SU-DHL-6 (cell line): Measurements from ENCODE around the gene SYTL5.

Experiments used
- H2AFZ ChIP-seq: fragments of 200-600 bp; sonication (generic); 2 replicates; pipeline ENCODE4 v1.6.1; 2014; ENCODE audit warnings: low read depth, mild to moderate bottlenecking, moderate library complexity, mixed read lengths, antibody characterized with exemption, low read length; ENCODE audit not compliant: severe bottlenecking
- H3F3A ChIP-seq: fragments of 200-600 bp; shearing (Covaris generic); 2 replicates; pipeline ENCODE4 v1.6.0; 2016; ENCODE audit warnings: antibody characterized with exemption, mild to moderate bottlenecking; ENCODE audit not compliant: insufficient read depth
- H3K27ac ChIP-seq: fragments of 200-600 bp; sonication (generic); 2 replicates; pipeline ENCODE4 v1.5.1; 2016; ENCODE audit warnings: low read depth, mild to moderate bottlenecking, low read length, moderate library complexity, mixed read lengths
- H3K27me3 ChIP-seq: fragments of 200-600 bp; sonication (generic), shearing (Covaris generic); 2 replicates; pipeline ENCODE4 v1.6.0; 2014; ENCODE audit warnings: mild to moderate bottlenecking, low read length
- H3K36me3 ChIP-seq: fragments of 200-600 bp; sonication (generic); 2 replicates; pipeline ENCODE4 v1.6.1; 2014; ENCODE audit warnings: mild to moderate bottlenecking, low read length, mixed read lengths
- H3K4me2 ChIP-seq: fragments of 300-600, 200-600 bp; shearing (Covaris generic), sonication (generic); 2 replicates; pipeline ENCODE4 v1.6.0; 2014; ENCODE audit warnings: low read length, low read depth, mild to moderate bottlenecking; ENCODE audit not compliant: poor library complexity, severe bottlenecking
- H3K4me3 ChIP-seq: fragments of 200-600 bp; sonication (generic); 2 replicates; pipeline ENCODE4 v1.5.1; 2014; ENCODE audit warnings: antibody characterized with exemption, low read length, mild to moderate bottlenecking, mixed read lengths; ENCODE audit not compliant: insufficient read depth, poor library complexity, severe bottlenecking
- H3K79me2 ChIP-seq: fragments of 200-600 bp; sonication (generic); 2 replicates; pipeline ENCODE4 v1.6.1; 2014; ENCODE audit warnings: mild to moderate bottlenecking, low read length, moderate library complexity; ENCODE audit not compliant: insufficient read depth
- H3K9ac ChIP-seq: fragments of 200-600 bp; sonication (generic); 2 replicates; pipeline ENCODE4 v1.7.0; 2014; ENCODE audit warnings: mild to moderate bottlenecking, low read length
- H3K9me2 ChIP-seq: fragments of 200-600 bp; sonication (generic); replicated peaks from 2 replicates; pipeline ENCODE4 v1.6.1; 2014; ENCODE audit warnings: low read length; ENCODE audit not compliant: insufficient read depth
- H3K9me3 ChIP-seq: fragments of 200-600 bp; sonication (generic); 2 replicates; pipeline ENCODE4 v1.6.1; 2014; ENCODE audit warnings: low read length, mixed read lengths; ENCODE audit not compliant: insufficient read depth
- H4K20me1 ChIP-seq: fragments of 200-600 bp; sonication (generic); 2 replicates; pipeline ENCODE4 v1.6.1; 2014; ENCODE audit warnings: low read depth, mild to moderate bottlenecking, antibody characterized with exemption, low read length, moderate library complexity, mixed read lengths
- CTCF ChIP-seq: fragments of 200-600 bp; sonication (generic); IDR thresholded peaks from one replicate; pipeline ENCODE4 v1.5.1; 2017; ENCODE audit warnings: antibody characterized with exemption, mild to moderate bottlenecking, low read length, moderate library complexity; ENCODE audit not compliant: insufficient read depth, poor library complexity, severe bottlenecking
- EZH2phosphoT487 ChIP-seq: fragments of 200-600 bp; sonication (generic), shearing (Covaris generic); conservative IDR thresholded peaks from 2 replicates; pipeline ENCODE4 v1.6.1; 2018; ENCODE audit warnings: mild to moderate bottlenecking, antibody characterized with exemption, low read length, moderate library complexity, mixed read lengths

The SYTL5 gene

GRCh38 chrX:38045538-38046096, 39.3 kb downstream of the SYTL5 start:
- no peak overlapping the region for H3K4me2 ChIP-seq
- H2AFZ ChIP-seq = no peak overlapping the region

GRCh38 chrX:38048886-38049285, 42.5 kb downstream of the SYTL5 start:
- Histone ChIP-seq H2AFZ (no peak overlapping the region), H3K79me2 (no peaks in the 10 kb centered on the region), H3K27ac (no peak overlapping the region), H3K36me3 (no peaks in the 10 kb centered on the region), H3K9ac (no peak overlapping the region), H3K9me3 (no peaks in the 10 kb centered on the region), H3F3A (no peaks in the 10 kb centered on the region), H3K4me3 (no peak overlapping the region), H3K9me2 (no peaks in the 10 kb centered on the region), H4K20me1 (no peaks in the 10 kb centered on the region), H3K4me2 (no peak overlapping the region), H3K27me3 (no peaks in the 10 kb centered on the region)
- no peak for TF ChIP-seq EZH2phosphoT487
- TF ChIP-seq CTCF = no peak

More at GRCh38 chrX:38045538-38046096, 39.3 kb downstream of the SYTL5 start:
- no peaks in the 10 kb centered on the region for H3F3A ChIP-seq
- no peaks in the 10 kb centered on the region for H3K27me3 ChIP-seq
- no peaks in the 10 kb centered on the region for H3K36me3 ChIP-seq
- H3K9ac ChIP-seq = no peak overlapping the region
- H3K4me3 ChIP-seq = no peak overlapping the region
- no peaks in the 10 kb centered on the region for H3K79me2 ChIP-seq
- no peaks in the 10 kb centered on the region for H4K20me1 ChIP-seq
- TF ChIP-seq EZH2phosphoT487 (no peak), CTCF (no peak)
- no peaks in the 10 kb centered on the region for H3K9me3 ChIP-seq
- no peak overlapping the region for H3K27ac ChIP-seq
- no peaks in the 10 kb centered on the region for H3K9me2 ChIP-seq

GRCh38 chrX:38050806-38051205, 44.5 kb downstream of the SYTL5 start:
- no peak overlapping the region for H3K9ac ChIP-seq
- H2AFZ ChIP-seq = no peak overlapping the region
- H3K4me3 ChIP-seq = no peak overlapping the region
- H3K4me2 ChIP-seq = no peak overlapping the region
- H3K9me2 ChIP-seq = no peaks in the 10 kb centered on the region
- H3K9me3 ChIP-seq = no peaks in the 10 kb centered on the region
- no peak for TF ChIP-seq EZH2phosphoT487
- no peak for TF ChIP-seq CTCF
- no peak overlapping the region for H3K27ac ChIP-seq
- no peaks in the 10 kb centered on the region for H3K79me2 ChIP-seq
- no peaks in the 10 kb centered on the region for H3F3A ChIP-seq
- no peaks in the 10 kb centered on the region for H4K20me1 ChIP-seq
- no peaks in the 10 kb centered on the region for H3K36me3 ChIP-seq
- H3K27me3 ChIP-seq = no peaks in the 10 kb centered on the region

GRCh38 chrX:38052096-38052495, 45.7 kb downstream of the SYTL5 start:
- Histone ChIP-seq H2AFZ (no peak overlapping the region), H3F3A (no peaks in the 10 kb centered on the region), H3K27ac (no peak overlapping the region), H3K36me3 (no peaks in the 10 kb centered on the region), H3K4me3 (no peak overlapping the region), H3K9ac (no peak overlapping the region), H3K27me3 (no peaks in the 10 kb centered on the region), H3K4me2 (no peak overlapping the region), H4K20me1 (no peaks in the 10 kb centered on the region), H3K9me3 (no peaks in the 10 kb centered on the region), H3K79me2 (no peaks in the 10 kb centered on the region), H3K9me2 (no peaks in the 10 kb centered on the region)
- no peak for TF ChIP-seq CTCF
